H7 (cell line): ENCODE measurements around the gene VPS45. TPM values are rescaled to one million over a fixed set of nuclear protein-coding genes. Genes with fewer than 3 reads are reported as not detected.
A peak's percentile ranks its signal among the peaks of the same experiment; 100 is the strongest.
"Not testable (repeated sequence)": the region's sequence is repeated elsewhere in the genome, so short reads cannot be mapped to it uniquely, and the experiment has no call there.

Experiments
- DNase-seq: peaks from one replicate; pipeline ENCODE4 v3.0.0; 2012
- H3K27me3 ChIP-seq: 2 replicates; pipeline ENCODE4 v1.6.0; 2011; ENCODE audit warnings: mild to moderate bottlenecking, low read length; ENCODE audit not compliant: control insufficient read depth, insufficient read depth
- H3K36me3 ChIP-seq: replicated peaks from 2 replicates; pipeline ENCODE4 v1.5.1; 2011; ENCODE audit warnings: low read length; ENCODE audit not compliant: control insufficient read depth, insufficient read depth
- H3K4me3 ChIP-seq: 2 replicates; pipeline ENCODE4 v1.5.1; 2011; ENCODE audit warnings: low read depth, mild to moderate bottlenecking, control low read depth, low read length, moderate library complexity; ENCODE audit not compliant: insufficient read depth
- total RNA-seq: library from RNA; depleted of rRNA; stranded (reverse); fragments of >200 nt; shearing (Covaris generic); gene quantifications from 2 replicates; pipeline ENCODE4 v1.2.3, GENCODE V29; 2014

Gene VPS45
- total RNA-seq, 1 experiment from 2014 or later = 49.7 TPM

DNA sequence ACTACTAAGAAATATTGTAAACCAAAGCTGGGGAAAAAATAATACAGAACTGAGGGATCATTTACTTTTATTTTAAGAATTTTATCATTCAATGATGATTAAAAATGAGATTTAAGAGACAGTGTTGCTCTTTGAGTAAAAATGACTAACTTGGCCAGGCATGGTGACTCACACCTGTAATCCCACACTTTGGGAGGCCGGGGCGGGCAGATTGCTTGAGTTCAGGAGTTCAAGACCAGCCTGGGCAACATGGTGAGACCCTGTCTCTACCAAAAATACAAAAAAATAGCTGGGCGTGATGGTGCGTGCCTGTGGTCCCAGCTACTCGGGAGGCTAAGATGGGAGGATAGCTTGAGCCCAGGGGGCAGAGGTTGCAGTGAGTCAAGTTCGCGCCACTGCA, 60.3 kb downstream of the VPS45 start:
- Histone ChIP-seq H3K4me3 (no peak overlapping the region), H3K36me3 (no peaks in the 10 kb centered on the region), H3K27me3 (no peaks in the 10 kb centered on the region)
- DNase-seq = no peak

DNA sequence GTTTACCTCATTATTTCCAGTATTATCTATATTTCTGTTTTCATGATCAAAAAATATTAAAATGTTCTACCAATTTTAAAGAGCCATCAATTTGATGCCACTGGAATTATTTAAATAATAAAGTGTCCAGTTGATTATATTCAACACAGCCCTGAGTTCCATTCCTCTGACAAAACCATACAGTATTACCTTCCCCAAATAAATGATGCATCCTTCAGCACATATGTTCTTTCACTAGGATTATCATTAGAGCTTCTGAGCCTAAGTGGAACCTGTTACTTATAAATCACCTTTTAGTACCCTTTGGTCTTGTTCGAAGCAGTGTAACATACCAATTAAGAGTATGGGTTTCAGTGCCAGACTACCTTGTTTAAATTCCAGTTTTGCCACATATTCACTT, 64.8 kb downstream of the VPS45 start:
- no peak overlapping the region for H3K4me3 ChIP-seq
- no peaks in the 10 kb centered on the region for H3K36me3 ChIP-seq
- no peaks in the 10 kb centered on the region for H3K27me3 ChIP-seq
- no peak for DNase-seq

DNA sequence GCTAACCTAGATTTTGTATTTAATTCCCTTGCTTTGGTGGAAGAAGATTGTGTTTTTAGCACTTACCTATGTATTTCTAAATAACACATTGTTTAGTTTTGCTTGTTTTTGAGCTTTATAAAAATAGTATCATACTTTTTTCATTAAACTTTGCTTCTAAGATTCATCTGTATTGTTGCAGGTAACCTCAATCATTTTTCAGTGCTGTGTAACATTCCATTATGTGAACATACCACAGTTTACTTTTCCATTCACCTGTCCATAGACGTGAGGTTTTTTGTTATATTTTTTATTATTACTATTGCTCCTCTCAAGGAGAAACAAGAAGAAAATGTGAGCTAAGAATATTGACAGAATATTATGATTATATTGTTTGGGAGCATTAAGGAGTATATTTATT, 67.0 kb downstream of the VPS45 start:
- Histone ChIP-seq H3K27me3 (no peaks in the 10 kb centered on the region), H3K36me3 (no peaks in the 10 kb centered on the region), H3K4me3 (no peak overlapping the region)
- DNase-seq = no peak

- H3K27me3 ChIP-seq, H3K36me3 ChIP-seq, H3K4me3 ChIP-seq, DNase-seq: not testable (repeated sequence)
Observed at GRCh38 chr1:150135400-150135799, 67.8 kb downstream of the VPS45 start.

DNA sequence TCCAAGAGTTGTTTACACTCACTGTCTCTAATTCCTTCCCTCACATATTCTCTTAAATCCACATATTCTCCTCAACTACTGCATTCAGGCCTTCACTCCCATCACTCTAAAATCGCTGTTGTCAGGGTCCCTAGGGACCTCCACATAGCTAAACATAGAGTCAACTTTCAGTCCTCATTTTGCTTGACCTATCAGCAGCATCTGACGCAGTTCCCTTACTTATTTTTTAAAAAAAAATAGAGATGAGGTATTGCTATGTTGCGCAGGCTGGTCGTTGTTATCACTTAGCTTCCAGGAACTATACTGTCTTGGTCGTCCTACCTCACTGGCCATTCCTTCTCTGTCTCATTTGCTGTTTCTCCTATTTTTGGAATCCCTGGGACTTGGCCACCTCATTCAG, 70.5 kb downstream of the VPS45 start:
- H3K27me3 ChIP-seq = no peaks in the 10 kb centered on the region
- H3K36me3 ChIP-seq = no peaks in the 10 kb centered on the region
- DNase-seq = no peak
- H3K4me3 ChIP-seq = no peak overlapping the region

DNA sequence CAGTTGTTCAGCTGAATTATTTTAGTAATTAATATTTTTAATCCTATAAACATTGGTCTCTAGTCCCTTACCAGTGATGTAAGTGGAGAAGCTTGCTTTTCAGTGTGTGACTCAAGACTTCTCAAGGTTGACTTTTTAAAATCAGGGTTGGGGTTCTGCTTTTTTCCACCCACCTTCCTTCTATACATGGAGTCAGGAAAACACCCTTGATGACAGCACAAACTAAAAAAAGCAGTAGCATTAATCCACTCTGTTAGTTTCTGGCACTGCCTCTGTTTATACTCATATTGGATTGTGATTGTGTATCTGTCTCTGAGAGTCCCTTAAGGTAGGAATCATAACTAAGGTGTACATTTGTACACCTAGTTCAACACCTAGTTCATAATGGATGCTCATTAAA, 73.9 kb downstream of the VPS45 start:
- H3K36me3 ChIP-seq = no peaks in the 10 kb centered on the region
- H3K27me3 ChIP-seq = no peaks in the 10 kb centered on the region
- H3K4me3 ChIP-seq = no peak overlapping the region
- no peak for DNase-seq

- H3K36me3 ChIP-seq = no peaks in the 10 kb centered on the region
- no peak for DNase-seq
- H3K4me3 ChIP-seq = no peak overlapping the region
- no peaks in the 10 kb centered on the region for H3K27me3 ChIP-seq
Observed at GRCh38 chr1:150142083-150142482, 74.5 kb downstream of the VPS45 start.

DNA sequence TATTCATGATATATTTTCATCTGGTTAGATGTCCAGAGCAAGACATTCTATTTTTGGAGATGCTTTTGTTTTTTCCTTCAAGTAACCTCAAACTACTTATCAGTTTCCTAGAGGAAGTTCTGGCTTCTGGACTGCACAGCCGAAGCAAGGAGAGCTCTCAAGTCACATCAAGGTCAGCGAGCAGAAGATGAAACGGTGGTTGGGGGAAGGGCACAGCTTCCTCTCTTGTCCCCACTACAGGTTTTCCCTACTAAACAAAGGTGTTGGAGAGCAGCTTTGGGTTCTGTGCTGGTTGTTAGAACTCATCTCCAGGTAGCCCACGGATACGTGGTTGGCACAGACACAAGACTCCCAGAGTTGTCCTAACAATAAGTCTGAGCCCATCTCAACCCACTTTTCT, 77.0 kb downstream of the VPS45 start:
- peaks cover 3% of the 10 kb centered on the region; the same call in 1 of the 2 replicates for H3K27me3 ChIP-seq
- H3K4me3 ChIP-seq = no peak overlapping the region
- no peak for DNase-seq
- H3K36me3 ChIP-seq = no peaks in the 10 kb centered on the region

GRCh38 chr1:150146016-150146415, 78.4 kb downstream of the VPS45 start:
- H3K36me3 ChIP-seq, H3K27me3 ChIP-seq, DNase-seq, H3K4me3 ChIP-seq: not testable (repeated sequence)

- H3K27me3 ChIP-seq = peaks cover 3% of the 10 kb centered on the region; the same call in 1 of the 2 replicates
- H3K36me3 ChIP-seq = no peaks in the 10 kb centered on the region
- no peak overlapping the region for H3K4me3 ChIP-seq
- DNase-seq = no peak
Observed at GRCh38 chr1:150146849-150147542, 79.4 kb downstream of the VPS45 start.

DNA sequence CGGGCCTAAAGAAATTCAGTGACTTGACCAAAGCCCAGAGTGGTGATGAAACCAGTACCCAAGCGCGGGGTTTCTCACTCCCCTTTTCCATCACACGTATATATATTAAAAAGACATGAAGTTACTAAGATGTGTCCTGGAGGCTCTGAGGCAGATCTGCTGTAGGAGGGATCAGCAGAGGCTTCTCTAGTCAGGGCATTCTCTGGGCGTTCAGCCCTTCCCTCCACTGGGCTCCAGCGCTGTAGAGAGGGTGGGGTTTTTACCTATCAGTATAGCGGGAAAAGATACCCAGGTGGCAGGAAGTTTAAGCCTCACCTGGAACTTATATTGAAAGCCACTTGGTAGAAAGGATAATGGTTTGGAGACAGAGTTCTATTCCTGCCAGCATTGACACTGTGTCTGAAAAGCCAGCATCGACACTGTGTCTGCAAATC, 81.3 kb downstream of the VPS45 start:
- H3K4me3 ChIP-seq = peak overlapping the region; percentile 73
- peak; percentile 56 for DNase-seq
- peaks cover 3% of the 10 kb centered on the region; the same call in 1 of the 2 replicates for H3K27me3 ChIP-seq
- H3K36me3 ChIP-seq = peaks cover 6% of the 10 kb centered on the region

DNA sequence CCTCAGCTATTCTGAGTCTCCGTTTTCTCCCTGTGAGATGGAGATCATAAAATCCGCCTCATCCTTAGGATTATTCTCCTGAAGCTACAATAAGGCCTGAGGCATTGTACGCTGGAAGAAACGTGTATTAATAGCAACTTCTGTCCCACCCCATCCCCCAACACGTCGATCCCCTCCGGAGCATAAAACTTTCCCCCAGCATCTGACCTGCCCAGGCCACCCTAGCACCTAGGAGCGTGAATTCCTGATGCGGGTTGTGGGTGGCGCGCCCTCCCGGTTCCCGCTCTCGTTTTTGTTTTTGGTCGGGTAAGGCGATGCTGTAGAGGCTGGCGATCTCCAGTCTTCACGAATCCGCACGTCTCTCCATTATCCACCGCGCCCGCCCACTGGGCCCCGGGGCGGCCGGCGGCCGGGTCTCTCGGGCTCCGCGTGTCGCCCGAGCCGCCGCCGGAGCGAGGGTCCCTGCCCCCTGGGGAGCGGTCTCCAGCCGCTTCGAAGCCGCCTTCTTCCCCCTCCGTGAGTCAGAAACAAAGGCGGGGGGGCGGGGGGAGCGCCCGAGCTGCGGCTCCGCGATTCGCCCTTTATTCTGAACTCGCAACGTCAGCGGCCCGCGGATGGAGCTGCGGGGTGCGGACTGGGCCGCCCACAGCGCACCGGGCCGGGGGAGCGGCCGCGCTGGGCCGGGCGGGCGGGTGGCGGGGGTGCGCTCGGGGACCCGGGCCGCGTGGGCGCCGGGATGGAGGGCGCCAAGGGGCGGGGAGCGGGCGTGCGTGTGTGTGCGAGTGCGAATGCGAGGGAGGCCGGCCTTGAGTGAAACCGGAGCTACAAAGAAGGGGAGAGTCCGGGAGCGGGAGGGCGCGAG, 81.9 kb downstream of the VPS45 start, which contains the start of gene PLEKHO1:
TSS of gene PLEKHO1 (plus strand) at position 646 of the 862 bp plus-strand sequence. CDS start 342 bp downstream, outside the sequence.
- peaks cover 9% of the 10 kb centered on the region for H3K36me3 ChIP-seq
- peaks cover 3% of the 10 kb centered on the region; the same call in 1 of the 2 replicates for H3K27me3 ChIP-seq
- peak; percentile 86 for DNase-seq
- H3K4me3 ChIP-seq = peak within 1 kb of the TSS; percentile 73

DNA sequence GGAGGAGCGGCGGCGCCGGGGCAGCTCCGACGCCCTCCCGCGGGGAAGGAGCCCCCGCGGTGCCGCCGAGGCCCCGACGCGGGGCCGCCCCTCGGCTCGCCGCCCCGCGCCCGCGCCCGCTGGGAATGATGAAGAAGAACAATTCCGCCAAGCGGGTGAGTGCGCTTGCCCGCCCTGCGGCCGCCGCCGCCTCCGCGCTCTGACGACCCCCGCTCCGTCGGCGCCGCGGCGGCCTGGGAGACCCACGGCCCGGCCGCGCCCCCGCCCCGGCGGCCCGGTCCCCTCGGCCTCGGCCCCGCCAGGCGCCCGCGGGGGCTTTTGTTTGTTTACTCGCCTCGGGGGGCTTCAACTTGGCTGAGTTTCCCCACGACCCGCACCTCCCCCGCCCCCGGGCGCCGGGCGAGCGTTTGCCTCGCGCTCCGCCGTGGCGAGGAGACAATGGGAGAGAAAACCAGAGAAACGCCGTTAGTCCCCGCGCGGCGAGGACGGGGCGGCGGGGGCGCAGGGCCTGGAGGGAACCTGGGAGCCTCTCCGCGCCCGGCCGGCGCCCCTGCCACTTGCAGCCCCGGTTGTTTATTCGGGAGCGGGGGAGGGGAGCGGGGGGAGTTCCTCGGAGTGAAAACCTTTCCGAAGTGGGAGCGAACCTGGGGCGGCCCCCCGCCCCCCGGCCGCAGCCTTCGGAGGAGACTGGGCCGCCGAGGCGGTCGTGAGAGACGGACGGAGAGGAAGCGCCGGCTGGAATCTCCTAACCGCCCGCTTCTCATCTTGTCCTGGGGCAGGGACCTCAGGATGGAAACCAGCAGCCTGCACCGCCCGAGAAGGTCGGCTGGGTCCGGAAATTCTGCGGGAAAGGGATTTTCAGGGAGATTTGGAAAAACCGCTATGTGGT, 82.8 kb downstream of the VPS45 start:
- Histone ChIP-seq H3K4me3 (peak overlapping the region; percentile 73), H3K36me3 (peaks cover 9% of the 10 kb centered on the region), H3K27me3 (peaks cover 3% of the 10 kb centered on the region; the same call in 1 of the 2 replicates)
- peak; percentile 92 for DNase-seq
